Neural cell (in vitro differentiated cells): ENCODE measurements around the gene FAXDC2.

Experiments
- EP300 ChIP-seq: fragments of 450-650 bp; conservative IDR thresholded peaks from 2 replicates; pipeline ENCODE4 v1.6.1; 2014; ENCODE audit warnings: antibody characterized with exemption, mild to moderate bottlenecking, moderate library complexity; ENCODE audit not compliant: poor library complexity, severe bottlenecking
- EZH2 ChIP-seq: fragments of 200-600, 300-800 bp; shearing (Covaris generic), sonication (generic); IDR thresholded peaks from 2 replicates; pipeline ENCODE4 v1.6.1; 2014; ENCODE audit warnings: antibody characterized with exemption, low read length, borderline replicate concordance, mild to moderate bottlenecking; ENCODE audit not compliant: insufficient read depth, poor library complexity, severe bottlenecking
- TAF1 ChIP-seq: IDR thresholded peaks from 2 replicates; pipeline ENCODE4 v1.6.1; 2012; ENCODE audit warnings: low read depth
- TF ChIP-seq, protein P1 (sequence below): fragments of 450-650 bp; IDR thresholded peaks from 2 replicates; pipeline ENCODE4 v1.5.1; 2014; ENCODE audit warnings: antibody characterized with exemption, mild to moderate bottlenecking, moderate library complexity; ENCODE audit not compliant: poor library complexity, severe bottlenecking

DNA sequence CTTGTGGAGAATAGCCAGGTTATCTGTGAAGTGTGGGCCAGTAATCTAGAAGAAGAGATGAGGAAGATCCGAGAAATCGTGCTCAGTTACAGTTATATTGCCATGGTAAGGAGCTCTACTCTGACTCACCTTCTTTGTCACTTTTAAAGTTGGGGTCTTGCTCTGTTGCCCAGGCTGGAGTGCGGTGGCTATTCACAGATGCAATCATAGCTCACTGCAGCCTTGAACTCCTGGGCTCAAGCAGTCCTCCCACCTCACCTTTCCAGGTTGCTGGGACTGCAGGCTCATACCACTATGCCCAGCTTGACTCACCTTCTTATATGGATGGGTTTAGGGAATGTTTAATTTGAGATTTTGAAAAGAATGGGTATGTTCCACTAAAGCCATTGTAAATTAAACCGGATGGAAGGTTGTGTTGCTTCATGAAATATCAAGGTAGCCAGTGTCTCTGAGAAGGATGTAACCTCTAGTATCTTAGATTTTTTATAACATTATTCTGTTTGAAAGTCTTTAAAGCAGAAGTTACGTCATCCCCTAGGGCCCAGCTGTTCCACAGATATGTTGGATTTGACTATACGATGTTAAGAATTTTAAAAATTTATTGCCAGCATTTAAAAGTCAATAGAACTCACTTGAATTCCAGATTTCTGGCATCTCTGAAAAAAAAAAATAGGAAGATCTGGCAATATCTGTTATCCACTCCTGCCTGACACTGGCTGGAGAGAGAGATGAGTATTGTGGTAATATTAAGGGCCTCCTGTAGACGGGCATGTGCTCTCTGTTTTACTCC lies 13.1 kb upstream of the FAXDC2 start:
- TF ChIP-seq, protein P1, sequence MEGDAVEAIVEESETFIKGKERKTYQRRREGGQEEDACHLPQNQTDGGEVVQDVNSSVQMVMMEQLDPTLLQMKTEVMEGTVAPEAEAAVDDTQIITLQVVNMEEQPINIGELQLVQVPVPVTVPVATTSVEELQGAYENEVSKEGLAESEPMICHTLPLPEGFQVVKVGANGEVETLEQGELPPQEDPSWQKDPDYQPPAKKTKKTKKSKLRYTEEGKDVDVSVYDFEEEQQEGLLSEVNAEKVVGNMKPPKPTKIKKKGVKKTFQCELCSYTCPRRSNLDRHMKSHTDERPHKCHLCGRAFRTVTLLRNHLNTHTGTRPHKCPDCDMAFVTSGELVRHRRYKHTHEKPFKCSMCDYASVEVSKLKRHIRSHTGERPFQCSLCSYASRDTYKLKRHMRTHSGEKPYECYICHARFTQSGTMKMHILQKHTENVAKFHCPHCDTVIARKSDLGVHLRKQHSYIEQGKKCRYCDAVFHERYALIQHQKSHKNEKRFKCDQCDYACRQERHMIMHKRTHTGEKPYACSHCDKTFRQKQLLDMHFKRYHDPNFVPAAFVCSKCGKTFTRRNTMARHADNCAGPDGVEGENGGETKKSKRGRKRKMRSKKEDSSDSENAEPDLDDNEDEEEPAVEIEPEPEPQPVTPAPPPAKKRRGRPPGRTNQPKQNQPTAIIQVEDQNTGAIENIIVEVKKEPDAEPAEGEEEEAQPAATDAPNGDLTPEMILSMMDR: no peak
- no peak for TF ChIP-seq EP300
- TF ChIP-seq EZH2: no peak
- TF ChIP-seq TAF1: no peak
